NCI-H460 (cell line): ENCODE results near the gene ASPSCR1. TPM values are rescaled to one million over a fixed set of nuclear protein-coding genes. Genes with fewer than 3 reads are reported as not detected.
"Not testable (repeated sequence)": the region's sequence is repeated elsewhere in the genome, so short reads cannot be mapped to it uniquely, and the experiment has no call there.

ENCODE experiments used
- DNase-seq: peaks from one replicate; pipeline ENCODE4 v3.0.0-alpha.2; 2016; ENCODE audit warnings: low read depth; ENCODE audit errors: extremely low read depth
- total RNA-seq: library from RNA; depleted of rRNA; stranded (reverse); fragments of >200 nt; shearing (Covaris generic); gene quantifications from 2 replicates; pipeline ENCODE4 v1.2.3, GENCODE V29; 2014

Gene ASPSCR1
- total RNA-seq, 1 experiment from 2014 or later: 20.5 TPM

GRCh38 chr17:82035956-82036633 lies 58.7 kb downstream of the ASPSCR1 start:
- no peak for DNase-seq

DNA sequence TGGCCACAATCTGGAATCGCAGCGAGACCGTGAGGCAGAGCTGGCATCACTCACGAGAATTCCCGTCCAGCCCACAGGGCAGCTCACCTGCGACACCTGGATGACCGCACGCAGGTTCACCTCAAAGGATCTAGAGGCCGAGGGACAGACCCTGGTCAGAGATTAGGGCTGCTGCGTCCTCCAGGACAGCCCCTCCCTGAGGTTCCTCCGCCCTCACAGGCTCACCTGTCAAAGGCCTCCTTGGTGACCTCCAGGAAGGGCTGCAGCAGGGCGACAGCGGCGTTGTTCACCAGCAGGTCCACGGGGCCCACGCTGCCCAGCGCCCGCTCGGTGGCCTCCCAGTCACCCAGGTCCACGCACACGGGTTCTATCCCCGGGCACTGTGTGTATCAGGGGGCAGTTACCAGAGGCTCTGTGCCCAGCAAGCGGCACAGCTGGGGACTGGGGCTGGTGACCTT lies 59.2 kb downstream of the ASPSCR1 start:
- DNase-seq: no peak

GRCh38 chr17:82037092-82037888 lies 59.9 kb downstream of the ASPSCR1 start, which contains the start of gene DCXR:
Gene DCXR, minus strand, starts transcription at chr17:82037697. Its CDS starts 15 bp downstream, at chr17:82037682.
- DNase-seq: peak; percentile 95

- DNase-seq: no peak
Measured at GRCh38 chr17:82037889-82038195, 60.4 kb downstream of the ASPSCR1 start.

- DNase-seq: not testable (repeated sequence)
Measured at GRCh38 chr17:82038796-82039409, 61.5 kb downstream of the ASPSCR1 start.

- DNase-seq: no peak
Measured at GRCh38 chr17:82039695-82040299, 62.4 kb downstream of the ASPSCR1 start.

DNA sequence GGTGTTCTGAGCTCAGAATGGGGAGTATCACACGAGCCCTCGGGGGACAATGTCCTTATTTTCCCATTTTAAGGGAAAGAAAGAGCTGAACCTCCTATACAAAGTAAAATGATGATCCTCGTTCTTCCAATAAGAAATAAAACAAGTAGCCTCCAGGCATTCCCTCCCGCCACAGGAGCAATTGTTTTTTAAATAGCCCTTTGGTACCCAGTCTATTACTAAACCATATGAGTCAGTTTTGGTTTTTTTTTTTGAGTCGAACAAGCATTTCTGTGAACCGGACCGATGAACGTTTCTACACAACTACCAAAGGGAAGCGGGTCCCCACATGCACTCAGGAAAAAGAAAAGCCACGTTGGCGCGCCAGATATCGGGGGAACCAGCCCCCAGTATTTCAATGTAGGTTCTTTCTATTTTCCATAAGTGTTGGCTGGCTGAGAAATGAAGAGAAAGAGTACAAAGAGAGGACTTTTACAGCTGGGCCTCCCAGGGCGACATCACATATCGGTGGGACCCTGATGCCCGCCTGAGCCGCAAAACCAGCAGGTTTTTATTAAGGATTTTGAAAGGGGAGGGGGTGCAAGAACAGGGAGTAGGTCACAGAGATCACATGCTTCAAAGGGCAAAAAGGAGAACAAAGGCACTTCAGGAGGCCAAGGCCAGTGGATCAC lies 63.9 kb downstream of the ASPSCR1 start:
- DNase-seq: no peak

- no peak for DNase-seq
Measured at GRCh38 chr17:82042649-82043048, 65.2 kb downstream of the ASPSCR1 start.

- DNase-seq: no peak
Measured at GRCh38 chr17:82043507-82043906, 66.1 kb downstream of the ASPSCR1 start.

DNA sequence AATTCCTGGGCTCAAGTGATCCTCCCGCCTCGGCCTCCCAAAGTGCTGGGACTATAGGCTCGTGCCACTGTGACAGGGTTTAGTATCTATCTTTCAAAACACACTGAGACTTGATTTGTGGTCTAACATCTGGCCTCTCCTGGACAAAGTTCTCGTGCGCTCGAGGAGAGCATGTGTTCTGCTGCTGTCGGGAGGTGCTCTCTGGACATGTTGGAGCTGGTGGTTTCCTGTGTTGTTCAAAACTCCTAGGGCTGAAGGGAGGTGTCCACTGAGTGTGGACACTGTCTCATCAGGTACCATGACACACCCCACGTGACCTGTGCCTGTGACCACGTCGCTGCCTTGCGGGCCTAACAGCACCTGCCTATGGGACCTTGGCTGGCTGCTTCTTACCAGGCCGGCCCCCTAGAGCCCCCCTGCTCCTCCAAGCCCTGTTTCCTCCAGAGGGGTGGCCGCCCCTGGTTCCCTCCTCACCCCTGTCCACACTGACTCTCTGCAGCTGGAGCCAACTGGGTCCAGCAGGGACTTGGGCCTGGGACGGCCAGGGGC lies 68.6 kb downstream of the ASPSCR1 start:
- DNase-seq: no peak

DNA sequence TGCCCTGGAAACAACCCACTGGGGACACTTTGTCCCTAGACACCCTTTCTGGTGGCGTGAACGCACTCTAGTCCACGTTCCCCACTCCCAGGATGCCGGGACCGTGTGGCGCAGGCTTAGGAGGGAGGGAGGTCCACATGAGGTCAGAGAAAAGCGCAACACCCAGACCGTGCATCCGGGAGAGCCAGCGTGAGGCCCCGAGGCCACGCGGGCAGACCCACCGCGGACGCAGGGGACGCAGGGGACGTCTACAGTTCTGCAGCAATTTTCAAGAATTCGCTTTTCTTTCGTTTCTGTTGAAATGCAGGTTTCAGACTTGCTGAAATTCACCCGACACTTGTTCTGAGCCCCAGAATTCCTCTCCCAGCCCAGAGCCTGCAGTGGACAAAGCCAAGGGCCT lies 69.5 kb downstream of the ASPSCR1 start:
- DNase-seq: no peak

DNA sequence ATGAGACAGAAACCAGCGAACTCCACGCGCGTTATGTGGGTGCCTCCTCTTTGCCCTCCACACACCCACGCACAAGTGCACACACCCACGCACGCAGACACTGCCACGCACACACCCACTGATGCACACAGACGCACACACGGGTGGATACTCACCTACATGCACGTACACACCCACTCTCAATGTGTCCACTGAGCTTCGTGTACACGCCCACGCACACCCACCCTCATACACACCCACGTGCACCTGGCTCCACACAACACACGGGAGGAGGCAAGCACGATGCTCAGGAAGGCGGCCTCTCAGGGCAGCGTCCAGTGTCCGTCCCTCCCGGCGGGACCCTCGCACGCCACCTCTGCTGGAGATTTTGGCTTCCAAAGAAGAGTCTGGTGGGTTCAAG lies 70.0 kb downstream of the ASPSCR1 start:
- DNase-seq: no peak

DNA sequence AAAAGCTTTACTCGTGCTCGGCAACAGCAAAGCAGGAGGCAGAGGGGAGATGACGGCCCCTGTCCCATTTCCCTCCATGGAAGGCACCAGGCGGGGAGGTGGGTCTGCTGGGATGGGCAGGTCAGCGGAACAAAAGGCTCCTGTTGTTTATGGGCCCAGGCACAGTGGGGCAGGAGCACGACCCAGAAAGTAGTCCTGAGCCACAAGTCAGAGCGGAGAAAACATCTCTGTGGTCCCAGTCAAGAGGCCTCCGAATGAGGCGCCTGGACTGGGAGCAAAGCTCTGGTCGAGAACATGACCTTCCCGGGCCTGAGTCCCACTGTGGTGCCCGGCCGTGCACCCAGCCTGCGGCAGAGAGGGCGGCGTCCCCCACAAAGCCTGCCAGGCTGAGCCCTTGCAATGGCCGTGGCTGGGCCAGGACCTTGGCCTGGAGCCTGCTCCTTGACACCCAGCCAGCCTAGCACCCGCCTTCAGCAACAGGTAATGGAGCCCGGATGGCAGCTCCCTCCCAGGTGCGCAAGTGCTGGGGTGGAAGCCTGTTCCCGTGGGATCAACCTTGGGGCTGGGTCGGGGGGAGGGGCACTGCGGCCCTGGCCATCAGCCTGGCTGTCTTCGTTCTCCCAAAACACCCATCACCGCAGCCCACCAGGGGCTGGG lies 70.6 kb downstream of the ASPSCR1 start:
- no peak for DNase-seq

GRCh38 chr17:82048571-82048971 lies 71.1 kb downstream of the ASPSCR1 start:
- no peak for DNase-seq

DNA sequence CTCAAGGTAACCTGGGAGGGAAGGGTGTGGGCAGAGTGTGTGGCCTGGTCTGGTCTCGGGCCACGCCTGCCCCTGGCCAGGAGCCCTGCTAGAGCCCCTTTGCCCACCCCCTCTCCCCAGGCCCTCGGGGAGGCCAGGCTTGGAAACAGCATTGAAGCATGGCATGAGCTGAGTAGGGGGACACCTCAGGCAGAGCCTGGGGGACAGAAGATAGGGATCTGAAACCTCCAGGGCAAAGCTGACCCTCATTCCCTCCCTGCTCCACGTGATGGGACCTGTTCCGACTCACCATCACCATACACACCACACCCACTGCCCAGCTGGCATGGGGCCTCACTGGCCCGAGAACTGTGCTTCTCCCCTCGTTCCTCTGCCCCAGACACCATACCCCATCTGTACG lies 71.7 kb downstream of the ASPSCR1 start:
- DNase-seq: no peak

- no peak for DNase-seq
Measured at GRCh38 chr17:82049521-82049971, 72.1 kb downstream of the ASPSCR1 start.

- no peak for DNase-seq
Measured at GRCh38 chr17:82050152-82050760, 72.8 kb downstream of the ASPSCR1 start.

DNA sequence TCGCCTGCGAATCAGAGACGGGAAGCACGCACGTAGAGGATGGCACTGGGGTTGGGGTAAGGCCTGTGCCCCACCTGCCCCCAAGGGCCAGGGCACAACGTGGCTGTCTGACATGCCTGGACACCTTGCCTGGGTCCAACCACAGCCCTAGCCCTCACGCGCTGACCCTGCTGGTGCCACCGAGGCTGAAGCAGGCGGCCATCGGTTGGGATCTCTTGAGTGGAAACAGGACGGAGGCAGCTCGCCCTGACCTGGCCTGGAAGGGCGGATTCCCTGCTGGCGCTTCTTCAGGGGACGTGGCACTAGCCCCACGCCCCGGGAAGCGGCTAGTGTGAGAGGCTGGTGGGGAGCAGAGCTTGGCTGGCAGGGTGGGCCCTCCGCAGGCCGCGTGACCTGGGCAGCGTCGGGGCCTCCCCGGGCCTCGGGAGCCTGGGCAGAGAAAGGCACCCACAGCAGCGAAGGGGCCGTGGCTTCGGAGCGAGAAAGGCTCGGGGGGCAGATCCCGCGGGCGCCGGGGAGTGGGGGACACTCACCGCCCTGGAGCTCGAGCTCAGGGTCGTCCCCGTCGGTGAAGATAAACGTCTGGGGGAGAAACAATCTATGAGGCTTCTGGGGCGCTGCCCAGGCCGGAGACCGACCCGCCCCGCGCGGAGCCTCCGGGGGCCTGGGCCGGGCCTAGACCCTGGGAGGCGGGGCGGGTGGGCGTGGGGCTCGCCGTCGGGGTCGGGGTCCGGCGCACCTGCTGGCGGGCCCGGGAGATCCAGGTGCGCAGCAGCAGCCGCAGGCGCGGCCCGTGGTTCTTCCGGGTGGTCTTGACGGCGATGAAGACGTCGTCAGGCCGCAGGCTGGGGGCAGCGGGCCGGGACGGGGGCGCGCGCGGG lies 73.6 kb downstream of the ASPSCR1 start:
- DNase-seq: no peak
